ENCODE measurements around the gene NATD1.

- TF ChIP-seq SMC3 (IDR thresholded peaks at IDR 0.05; ENCODE audit: borderline replicate concordance, low read length), result no peak
- TF ChIP-seq POLR2AphosphoS5 (IDR thresholded peaks at IDR 0.05; ENCODE audit: low read length), result no peak
- no peak for TF ChIP-seq CTCF (IDR thresholded peaks at IDR 0.05 in 2 of 3, conservative IDR thresholded peaks at IDR 0.05 in 1 of 3; ENCODE audit: control insufficient read depth in 2 of 3, extremely low read depth in 1 of 3, insufficient read depth in 1 of 3, low read depth in 3 of 3, low read length in 3 of 3)
- no peak for TF ChIP-seq FOXM1 (IDR thresholded peaks at IDR 0.05; ENCODE audit: low read depth, low read length)
- TF ChIP-seq EP300 (IDR thresholded peaks at IDR 0.05; ENCODE audit: borderline replicate concordance in 1 of 2, control insufficient read depth in 1 of 2, low read depth in 2 of 2, low read length in 2 of 2), result no peak
- no peak for TF ChIP-seq ZNF24 (IDR thresholded peaks at IDR 0.05)
- TF ChIP-seq BCL3 (IDR thresholded peaks at IDR 0.05; ENCODE audit: borderline replicate concordance, insufficient read depth, low read depth, low read length, poor library complexity, severe bottlenecking), result no peak
- no peak for TF ChIP-seq EZH2 (IDR thresholded peaks at IDR 0.05; ENCODE audit: borderline replicate concordance, control insufficient read depth, low read depth, low read length)
- no peak for TF ChIP-seq SMARCA5 (IDR thresholded peaks at IDR 0.05)
- no peak for TF ChIP-seq SP1 (IDR thresholded peaks at IDR 0.05; ENCODE audit: low read depth, low read length)
- TF ChIP-seq CHD2 (IDR thresholded peaks at IDR 0.05; ENCODE audit: borderline replicate concordance, low read depth, low read length), result no peak
- no peak for TF ChIP-seq BCL11A (IDR thresholded peaks at IDR 0.05; ENCODE audit: low read depth, low read length)
- TF ChIP-seq HCFC1 (IDR thresholded peaks at IDR 0.05; ENCODE audit: low read length), result no peak
Measured at GRCh38 chr17:21297026-21297520, 43.9 kb upstream of the NATD1 start.
